ENCODE results near the gene AFAP1. TPM values are rescaled to one million over a fixed set of nuclear protein-coding genes. Genes with fewer than 3 reads are reported as not detected.

Gene AFAP1
- total RNA-seq, 4 donors from 2014 or later = 8.3 to 27.1 (median 11.1) TPM

- no peak for DNase-seq (ENCODE audit: low spot score in 2 of 2)
- no peak for TF ChIP-seq POLR2AphosphoS5 (IDR thresholded peaks at IDR 0.05)
- TF ChIP-seq POLR2A (IDR thresholded peaks at IDR 0.05) = no peak
- TF ChIP-seq EP300 (IDR thresholded peaks at IDR 0.05) = no peak
- TF ChIP-seq CTCF (IDR thresholded peaks at IDR 0.05) = no peak
- peaks cover 37% of the 10 kb centered on the region for H3K36me3 ChIP-seq
- peaks cover 14% of the 10 kb centered on the region for H3K4me1 ChIP-seq
- H3K4me3 ChIP-seq = no peak overlapping the region
- H3K27ac ChIP-seq = no peak overlapping the region
- no peaks in the 10 kb centered on the region for H3K9me3 ChIP-seq
- WGBS = 71% methylated on average over 8 of the region's 8 CpGs
- no peaks in the 10 kb centered on the region for H3K27me3 ChIP-seq
These were observed 156.9 kb downstream of the AFAP1 start for GRCh38 chr4:7782783-7783182.

- Histone ChIP-seq H3K27me3 (no peaks in the 10 kb centered on the region), H3K4me1 (peaks cover 14% of the 10 kb centered on the region), H3K9me3 (no peaks in the 10 kb centered on the region), H3K4me3 (no peak overlapping the region), H3K27ac (no peak overlapping the region), H3K36me3 (peaks cover 42% of the 10 kb centered on the region)
- TF ChIP-seq EP300 (IDR thresholded peaks at IDR 0.05) (no peak), POLR2AphosphoS5 (IDR thresholded peaks at IDR 0.05) (no peak), POLR2A (IDR thresholded peaks at IDR 0.05) (no peak), CTCF (IDR thresholded peaks at IDR 0.05) (no peak)
- DNase-seq (ENCODE audit: low spot score in 2 of 2) = peak in 1 of 2 donors; percentile 28
- 79% methylated on average over 17 of the region's 17 CpGs for WGBS
These were observed 157.7 kb downstream of the AFAP1 start for GRCh38 chr4:7781993-7782392.

GRCh38 chr4:7781366-7781765 is 158.3 kb downstream of the AFAP1 start:
- 66% methylated on average over 12 of the region's 13 CpGs for whole genome bisulfite sequencing
- peak in 1 of 2 donors; percentile 32 for DNase-seq (ENCODE audit: low spot score in 2 of 2)
- Histone ChIP-seq H3K4me3 (no peak overlapping the region), H3K9me3 (no peaks in the 10 kb centered on the region), H3K27ac (no peak overlapping the region), H3K36me3 (peaks cover 44% of the 10 kb centered on the region), H3K27me3 (no peaks in the 10 kb centered on the region), H3K4me1 (peaks cover 14% of the 10 kb centered on the region)
- TF ChIP-seq CTCF (IDR thresholded peaks at IDR 0.05) = no peak
- no peak for TF ChIP-seq POLR2A (IDR thresholded peaks at IDR 0.05)
- no peak for TF ChIP-seq EP300 (IDR thresholded peaks at IDR 0.05)
- no peak for TF ChIP-seq POLR2AphosphoS5 (IDR thresholded peaks at IDR 0.05)

GRCh38 chr4:7780751-7781348 is 158.8 kb downstream of the AFAP1 start:
- H3K27ac ChIP-seq = no peak overlapping the region
- no peaks in the 10 kb centered on the region for H3K9me3 ChIP-seq
- H3K4me3 ChIP-seq = no peak overlapping the region
- peaks cover 14% of the 10 kb centered on the region for H3K4me1 ChIP-seq
- H3K27me3 ChIP-seq = no peaks in the 10 kb centered on the region
- H3K36me3 ChIP-seq = peaks cover 44% of the 10 kb centered on the region
- DNase-seq (ENCODE audit: low spot score in 2 of 2) = no peak
- 73% methylated on average over 5 of the region's 5 CpGs for WGBS
- TF ChIP-seq CTCF (IDR thresholded peaks at IDR 0.05) (no peak), EP300 (IDR thresholded peaks at IDR 0.05) (no peak), POLR2A (IDR thresholded peaks at IDR 0.05) (no peak), POLR2AphosphoS5 (IDR thresholded peaks at IDR 0.05) (no peak)

GRCh38 chr4:7779432-7779768 is 160.3 kb downstream of the AFAP1 start:
- Histone ChIP-seq H3K27me3 (no peaks in the 10 kb centered on the region), H3K9me3 (no peaks in the 10 kb centered on the region), H3K27ac (no peak overlapping the region), H3K4me1 (peaks cover 14% of the 10 kb centered on the region), H3K4me3 (no peak overlapping the region), H3K36me3 (peaks cover 39% of the 10 kb centered on the region)
- WGBS = 60% methylated on average over 5 of the region's 5 CpGs
- TF ChIP-seq CTCF (IDR thresholded peaks at IDR 0.05) (no peak), POLR2AphosphoS5 (IDR thresholded peaks at IDR 0.05) (no peak), EP300 (IDR thresholded peaks at IDR 0.05) (no peak), POLR2A (IDR thresholded peaks at IDR 0.05) (no peak)
- peak in 1 of 2 donors; percentile 56 for DNase-seq (ENCODE audit: low spot score in 2 of 2)
